HG03060 (cell line): ENCODE results near the gene RGPD8.
"Not testable (repeated sequence)": the region's sequence is repeated elsewhere in the genome, so short reads cannot be mapped to it uniquely, and the experiment has no call there.

Source experiments
- ATAC-seq: cut with Tn5 transposase; IDR thresholded peaks from one replicate; pipeline ENCODE4 v1.9.1; 2021; ENCODE audit warnings: low read depth, moderate number of reproducible peaks; ENCODE audit not compliant: unreplicated experiment

RGPD8 gene

GRCh38 chr2:112433480-112433879, at the start of gene RGPD8:
TSS of gene RGPD8 (minus strand) at chr2:112433645. CDS start at chr2:112433453, 192 bp downstream.
- peak; percentile 81 for ATAC-seq

GRCh38 chr2:112483042-112483473, 49.6 kb upstream of the RGPD8 start:
- ATAC-seq, result no peak

DNA sequence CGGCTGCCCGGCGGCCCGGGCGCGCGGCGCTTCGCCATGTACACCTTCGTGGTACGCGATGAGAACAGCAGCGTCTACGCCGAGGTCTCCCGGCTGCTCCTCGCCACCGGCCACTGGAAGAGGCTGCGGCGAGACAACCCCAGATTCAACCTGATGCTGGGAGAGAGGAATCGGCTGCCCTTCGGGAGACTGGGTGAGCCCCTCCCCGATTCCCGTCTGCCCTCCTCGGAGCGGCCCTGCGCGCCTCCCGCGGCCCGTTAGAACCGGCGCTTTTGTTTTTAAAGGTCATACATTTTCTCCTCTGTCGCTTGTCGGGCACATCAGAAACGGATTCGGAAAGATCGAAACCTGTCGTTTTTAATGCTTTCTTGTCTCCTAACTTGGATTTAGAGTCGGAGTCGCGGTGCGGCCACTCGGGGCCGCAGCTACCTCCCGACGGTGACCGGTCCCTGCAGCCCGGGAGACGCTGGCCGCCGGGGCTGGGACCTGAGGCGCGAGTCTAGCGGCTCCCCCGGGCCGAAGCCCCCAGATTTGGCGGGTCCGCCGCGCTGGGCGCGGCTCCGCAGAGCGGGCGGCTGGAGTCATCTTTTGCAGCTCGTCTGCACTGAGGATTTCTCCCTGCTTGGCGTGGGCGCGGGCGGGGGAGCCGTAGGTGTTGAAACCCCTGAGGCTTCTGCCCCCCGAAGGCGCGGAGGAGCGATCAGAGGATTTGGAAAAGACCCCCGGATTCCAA, 49.0 kb upstream of the RGPD8 start:
- ATAC-seq, result no peak

- no peak for ATAC-seq
These were observed 48.2 kb upstream of the RGPD8 start, which contains the start of gene TTL for GRCh38 chr2:112481528-112482233. TSS of gene TTL (plus strand) at chr2:112482156. CDS start at chr2:112482345, 189 bp downstream.

DNA sequence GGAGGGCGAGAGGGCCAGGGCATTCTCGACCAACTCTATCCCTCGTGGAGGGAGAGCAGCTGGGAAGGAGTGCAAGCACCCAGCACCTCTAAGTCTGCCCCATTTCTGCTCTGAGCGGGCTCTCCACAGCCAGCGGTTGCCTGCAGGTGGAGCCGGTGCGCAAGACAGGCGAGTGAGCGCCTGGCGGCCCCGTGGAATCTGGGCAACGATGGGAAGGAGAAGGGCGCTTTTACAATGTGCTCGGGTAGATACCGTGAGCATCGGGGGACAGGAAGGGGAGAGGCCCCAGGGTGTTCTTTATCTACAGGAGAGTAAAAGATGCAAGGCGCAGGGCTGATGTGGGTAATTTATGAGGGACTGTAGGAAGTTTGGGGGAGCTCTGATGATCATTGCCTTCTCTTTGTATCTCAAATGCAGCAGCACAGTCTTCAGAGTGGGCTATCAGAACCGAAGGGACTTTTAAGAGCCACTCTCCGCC, 47.6 kb upstream of the RGPD8 start:
- no peak for ATAC-seq

DNA sequence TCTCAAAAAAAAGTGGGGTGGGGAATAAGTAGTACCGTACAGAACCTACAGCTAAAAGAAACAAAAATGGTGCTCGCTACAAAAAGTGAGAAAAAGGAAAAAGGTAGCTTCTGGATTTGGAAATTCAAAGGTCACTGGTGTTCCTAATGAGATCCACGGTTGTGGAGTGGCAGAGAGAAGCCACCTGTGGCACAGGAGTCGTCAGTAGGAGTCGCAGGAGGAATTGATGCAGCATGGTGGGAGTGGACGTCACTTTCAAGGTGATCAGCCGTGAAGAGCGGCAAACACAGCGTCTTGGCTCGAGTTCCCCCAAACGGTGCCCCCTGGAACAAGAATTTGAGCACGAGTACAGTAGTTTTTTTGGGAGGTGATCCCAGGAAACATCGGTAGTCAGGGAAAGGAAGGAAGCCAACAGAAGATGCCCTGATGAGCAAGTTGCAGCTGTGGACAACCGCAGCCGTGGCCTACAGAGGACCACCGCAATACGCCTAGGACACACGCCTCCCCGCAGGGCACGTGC, 47.1 kb upstream of the RGPD8 start:
- no peak for ATAC-seq

DNA sequence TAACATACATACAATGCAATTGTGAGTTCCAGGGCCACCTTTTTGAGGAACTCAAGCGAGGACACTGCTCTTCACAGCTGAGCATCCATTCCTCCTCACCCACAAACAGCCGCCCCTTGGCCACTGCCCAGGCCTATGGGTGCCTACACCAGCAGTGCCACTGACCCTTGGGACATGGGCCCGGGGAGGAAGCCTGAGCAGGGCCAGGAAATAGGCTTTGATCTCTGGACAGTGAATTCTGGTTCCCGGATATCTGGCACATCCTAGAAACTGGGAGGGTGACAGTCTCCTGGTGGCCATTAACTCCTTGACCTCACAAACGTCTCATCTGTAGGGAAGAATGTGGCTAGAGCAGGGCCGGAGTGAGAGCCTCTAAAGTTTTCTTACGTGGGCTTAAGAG, 43.0 kb upstream of the RGPD8 start:
- no peak for ATAC-seq

- no peak for ATAC-seq
These were observed 41.5 kb upstream of the RGPD8 start for GRCh38 chr2:112474844-112475486.

DNA sequence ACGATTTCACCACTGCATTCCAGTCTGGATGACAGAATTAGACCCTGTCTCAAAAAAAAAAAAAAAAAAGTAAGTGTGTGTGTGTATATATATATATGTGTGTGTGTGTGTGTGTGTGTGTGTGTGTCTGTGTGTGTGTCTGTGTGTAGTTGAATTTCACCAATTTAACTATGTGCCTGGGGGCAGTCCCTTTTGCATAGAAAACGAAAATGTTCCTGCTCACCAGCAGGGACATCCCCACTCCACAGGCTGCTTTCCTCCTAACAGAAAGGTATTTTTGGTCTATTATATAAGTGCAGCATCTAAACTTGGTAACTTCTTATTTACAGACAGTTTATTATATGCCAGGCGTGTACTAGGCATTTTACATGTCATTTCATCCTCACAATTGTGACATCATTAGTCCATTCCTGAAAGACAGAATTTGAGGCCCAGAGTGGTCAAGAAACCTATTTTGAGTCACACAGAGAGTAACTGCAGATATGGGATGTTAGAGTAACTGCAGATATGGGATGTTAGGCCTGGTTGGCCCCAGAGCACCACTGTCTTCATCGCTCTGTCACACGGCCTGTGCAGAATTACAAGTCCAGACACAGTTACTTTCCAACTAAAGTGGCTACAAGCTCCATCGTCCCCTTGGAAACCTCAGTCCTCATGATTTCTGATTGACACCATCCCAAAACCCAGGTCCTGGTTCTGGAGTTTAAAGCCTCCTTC, 39.3 kb upstream of the RGPD8 start:
- ATAC-seq, result no peak

GRCh38 chr2:112465382-112465781, 31.9 kb upstream of the RGPD8 start:
- no peak for ATAC-seq

DNA sequence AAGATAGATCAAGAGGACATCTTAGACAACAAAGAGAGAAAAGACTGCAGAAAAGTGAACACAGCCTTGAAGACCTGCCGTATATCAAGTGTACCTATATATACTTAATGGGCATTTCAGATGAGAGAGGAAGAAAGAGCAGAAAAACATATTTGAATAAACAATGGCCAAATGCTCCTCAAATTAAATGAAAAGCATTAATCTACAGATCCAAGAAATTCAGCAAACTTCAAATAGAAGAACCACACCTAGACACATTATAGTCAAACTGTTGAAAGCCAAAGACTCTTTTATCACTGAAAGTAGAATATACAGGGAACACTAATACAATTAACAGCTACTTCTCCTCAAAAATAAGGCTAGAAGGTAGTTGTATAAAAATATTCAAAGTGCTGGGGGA, 29.8 kb upstream of the RGPD8 start:
- no peak for ATAC-seq

DNA sequence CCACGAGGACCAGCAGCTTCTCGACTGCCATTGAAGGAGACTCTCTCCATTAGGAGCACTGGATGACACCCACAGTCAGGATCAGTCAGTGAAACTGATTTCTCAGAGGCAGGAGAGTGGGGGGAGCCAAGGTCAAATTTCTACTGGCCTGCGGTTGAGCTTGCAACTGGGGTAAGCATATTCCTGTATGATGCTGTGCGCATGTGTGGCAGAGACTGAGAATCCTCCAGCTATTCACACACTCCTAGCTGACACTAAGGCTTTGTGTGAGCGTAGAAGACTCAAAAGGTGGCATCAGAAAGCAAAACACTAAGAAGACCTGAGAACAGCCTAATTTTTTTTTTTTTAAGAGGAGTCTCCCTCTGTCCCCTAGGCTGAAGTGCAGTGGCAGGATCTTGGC, 28.7 kb upstream of the RGPD8 start:
- ATAC-seq, result no peak

DNA sequence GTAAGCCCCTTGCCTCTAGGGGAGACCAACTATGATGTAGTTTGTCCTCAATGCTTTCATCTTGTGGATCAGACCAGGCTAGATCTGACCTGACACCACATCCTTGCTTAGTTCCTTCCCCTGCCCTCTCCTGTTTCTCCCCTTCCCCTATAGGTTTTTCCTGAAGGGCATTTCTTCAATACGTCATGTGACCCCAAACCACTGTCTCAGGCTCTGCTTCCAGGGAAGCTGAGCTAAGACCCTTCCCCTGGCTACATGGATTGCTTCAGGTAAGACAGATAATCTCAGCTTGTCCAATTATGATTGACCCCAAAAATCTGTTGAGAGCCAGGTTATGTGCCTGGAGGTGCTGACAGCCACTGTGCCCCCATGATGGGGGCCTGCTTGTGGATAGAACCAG, 25.9 kb upstream of the RGPD8 start:
- ATAC-seq, result no peak

- no peak for ATAC-seq
These were observed 21.1 kb upstream of the RGPD8 start for GRCh38 chr2:112454586-112454985.

GRCh38 chr2:112451317-112451716, 17.9 kb upstream of the RGPD8 start:
- ATAC-seq, result no peak

DNA sequence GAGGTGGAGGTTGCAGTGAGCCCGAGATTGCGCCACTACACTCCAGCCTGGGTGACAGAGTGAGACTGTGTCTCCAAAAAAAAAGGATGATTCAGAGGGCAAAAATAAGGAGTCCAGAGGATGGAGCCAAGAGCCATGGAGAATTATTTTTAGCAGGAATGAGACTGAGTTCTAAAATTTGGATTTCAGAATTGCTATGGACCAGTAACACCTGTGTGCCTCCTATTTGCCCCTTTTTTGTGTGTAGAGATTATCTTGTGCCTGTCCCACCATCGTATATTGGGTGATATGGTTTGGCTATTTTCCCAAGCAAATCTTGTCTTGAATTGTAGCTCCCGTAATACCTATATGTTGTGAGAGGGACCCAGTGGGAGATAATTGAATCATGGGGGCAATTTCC, 16.4 kb upstream of the RGPD8 start:
- ATAC-seq, result no peak

DNA sequence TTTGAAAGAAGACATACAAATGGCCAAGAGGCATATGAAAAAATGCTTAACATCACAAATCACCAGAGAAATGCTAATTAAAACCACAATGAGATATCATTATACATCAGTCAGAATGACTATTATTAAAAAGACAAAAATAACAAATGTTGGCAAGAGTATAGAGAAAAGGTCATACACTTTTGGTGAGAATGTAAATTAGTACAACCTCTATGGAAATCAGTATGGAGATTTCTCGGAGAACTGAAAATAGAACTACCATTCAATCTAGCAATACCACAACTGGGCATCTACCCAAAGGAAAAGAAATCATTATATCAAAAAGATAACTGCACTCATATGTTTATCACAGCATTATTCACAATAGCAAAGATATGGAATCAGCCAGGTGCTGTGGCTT, 10.8 kb upstream of the RGPD8 start:
- not testable (repeated sequence) for ATAC-seq

- ATAC-seq, result not testable (repeated sequence)
These were observed 5.3 kb upstream of the RGPD8 start for GRCh38 chr2:112438603-112439261.

DNA sequence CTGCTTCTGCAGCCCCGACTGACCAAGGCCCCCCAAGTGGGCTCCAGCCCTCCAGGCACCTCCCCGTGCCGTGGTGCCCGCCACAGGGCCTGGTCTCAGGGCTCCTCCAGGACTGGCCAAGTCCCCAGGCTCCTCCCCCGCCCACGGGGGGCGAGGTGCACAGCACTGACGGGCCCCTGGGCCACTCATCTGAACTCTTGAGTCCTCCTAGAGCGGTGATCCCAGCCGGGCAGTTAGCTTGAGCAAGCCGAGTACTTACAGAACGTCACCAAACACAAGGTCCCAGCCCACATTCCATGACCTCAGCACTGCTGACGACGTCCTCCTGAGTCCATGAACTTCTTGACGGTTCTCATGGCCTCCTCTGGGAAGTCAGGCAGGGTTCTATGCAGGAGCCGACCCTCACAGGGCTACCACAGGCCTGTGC, 4.0 kb upstream of the RGPD8 start:
- ATAC-seq, result not testable (repeated sequence)

- not testable (repeated sequence) for ATAC-seq
These were observed 3.5 kb upstream of the RGPD8 start for GRCh38 chr2:112436993-112437392.
